Right lung (tissue), 5 donors: Measurements from ENCODE around the gene TMEM129. TPM values are rescaled to one million over a fixed set of nuclear protein-coding genes. Genes with fewer than 3 reads are reported as not detected.
A peak's percentile ranks its signal among the peaks of the same experiment; 100 is the strongest.

ENCODE experiments used
- DNase-seq, 2 donors: peaks; one replicate each; pipeline ENCODE4 v3.0.0-alpha.2; 2013
- polyA plus RNA-seq, 5 donors: library from polyadenylated mRNA; unstranded; fragments of 120-200 nt; gene quantifications; one replicate each; pipeline versions ENCODE4 v1.2.1 to v1.2.3, GENCODE V29; 2013; ENCODE audit warnings: inconsistent platforms in 1 of 5, low replicate concordance in 1 of 5; ENCODE audit not compliant: insufficient read length in 5 of 5, insufficient read depth in 1 of 5

TMEM129 gene
- polyA plus RNA-seq, 5 donors, result 21.2 to 29.6 (median 26.8) TPM

DNA sequence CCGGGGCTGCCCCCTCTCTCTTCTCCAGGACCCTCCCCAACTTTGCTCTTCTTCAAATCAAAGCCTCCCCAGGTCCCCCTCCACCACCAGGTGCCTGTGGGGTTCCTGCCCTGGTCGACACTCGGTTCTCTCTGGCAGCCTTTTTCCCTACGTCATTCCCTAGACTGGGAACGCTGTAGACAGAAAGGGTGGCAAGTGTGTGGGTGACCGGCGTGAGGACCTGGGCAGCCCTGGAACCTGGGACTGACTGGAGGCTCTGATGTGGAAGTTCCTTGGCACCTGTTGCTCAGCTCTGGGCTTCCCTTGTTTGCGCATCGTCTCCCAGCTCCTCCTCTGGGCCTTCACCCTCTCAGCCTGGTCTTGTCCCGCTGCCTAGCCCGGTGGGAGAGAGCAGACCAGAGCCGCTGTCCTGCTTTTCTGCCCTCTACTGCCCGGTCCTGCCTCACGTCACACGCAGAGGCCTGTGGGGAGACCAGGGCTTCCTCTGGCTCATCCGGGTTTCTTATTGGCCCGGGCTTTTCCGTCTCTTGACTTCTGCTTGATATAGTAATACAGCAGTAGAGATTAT, 1.5 kb upstream of the TMEM129 start:
- DNase-seq, result no peak

DNA sequence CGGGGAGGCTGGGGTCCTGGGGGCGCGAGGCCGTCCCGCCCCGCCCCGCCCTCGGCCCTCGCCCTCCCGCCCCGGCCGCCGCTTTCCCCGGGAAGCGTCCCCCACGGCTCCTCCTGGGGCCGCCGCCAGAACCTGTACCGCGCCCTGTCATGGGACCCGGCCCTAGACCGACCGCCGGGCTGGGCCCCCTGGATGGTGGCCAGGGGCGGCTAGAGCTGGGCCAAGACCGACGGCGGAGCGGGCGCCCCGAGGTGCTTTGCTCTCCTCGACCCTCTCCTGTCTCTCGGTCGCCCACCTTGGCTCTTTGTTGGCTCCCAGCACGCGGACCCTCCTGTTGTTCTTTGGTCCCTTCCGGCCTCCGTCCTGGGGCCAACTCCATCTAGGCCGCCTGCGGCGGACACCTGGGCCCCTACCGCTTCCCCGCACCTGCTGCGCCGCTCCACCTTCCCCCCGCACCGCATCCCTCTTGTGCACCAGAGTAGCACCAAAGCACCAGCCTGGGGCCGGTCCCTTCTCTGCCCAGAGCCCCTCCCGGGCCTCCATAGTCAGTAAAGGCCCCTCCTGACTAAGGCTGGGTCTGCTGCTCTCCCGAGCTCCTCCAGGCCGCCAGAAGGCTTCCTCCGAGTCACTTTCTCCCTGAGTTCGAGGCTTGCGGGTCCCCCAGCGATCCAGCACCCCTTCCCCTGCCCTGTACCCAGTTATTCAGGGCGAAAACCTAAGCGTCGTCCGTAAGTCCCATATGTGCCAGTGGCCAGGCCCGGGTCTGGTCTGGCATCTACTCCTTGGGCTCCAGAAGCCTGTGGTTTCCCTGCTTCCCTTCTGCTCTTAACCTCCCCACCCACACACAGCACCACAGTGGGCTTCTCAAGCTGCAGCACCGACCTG, 785 bp upstream of the TMEM129 start:
- no peak for DNase-seq

DNA sequence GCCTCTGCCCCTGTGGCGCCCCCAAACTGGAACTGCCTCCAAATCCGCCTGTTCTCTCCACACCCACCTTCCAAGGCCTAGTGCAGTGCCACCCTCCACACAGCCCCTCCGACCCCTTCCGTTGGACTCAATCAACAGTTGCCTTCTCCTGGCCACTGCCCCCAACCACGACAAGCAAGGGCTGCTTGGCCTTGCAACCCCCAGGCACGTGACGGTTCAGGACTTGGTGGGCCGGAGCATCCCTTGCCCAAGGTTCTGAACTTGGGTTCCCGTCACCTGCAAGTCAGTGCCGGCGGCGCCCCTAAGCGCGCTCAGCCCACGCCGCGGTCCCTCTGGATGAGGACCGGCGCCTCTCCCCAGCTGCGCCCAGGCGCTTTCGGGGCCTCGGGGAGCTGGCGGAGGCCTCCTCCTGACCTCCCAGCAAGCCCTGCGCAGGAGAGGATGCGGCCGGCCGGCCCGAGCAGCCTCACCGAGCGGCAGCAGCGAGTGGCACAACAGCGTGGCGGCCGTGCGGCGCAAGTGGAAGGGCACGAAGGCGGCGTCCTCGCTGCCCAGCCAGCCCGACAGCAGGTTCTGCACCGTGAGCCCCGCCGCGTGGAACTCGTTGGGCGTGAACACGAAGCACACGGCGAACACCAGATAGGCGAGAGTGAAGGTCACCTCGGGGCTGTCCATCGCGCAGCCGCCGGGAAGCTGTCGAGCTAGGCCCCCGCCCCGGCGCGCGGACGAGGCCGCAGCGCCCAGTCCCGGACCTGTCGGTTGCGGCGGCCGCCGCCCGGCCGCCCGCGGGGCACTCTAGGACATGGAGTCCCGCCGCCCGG, 750 bp downstream of the TMEM129 start:
- DNase-seq, result peak in 1 of 2 donors; percentile 30

DNA sequence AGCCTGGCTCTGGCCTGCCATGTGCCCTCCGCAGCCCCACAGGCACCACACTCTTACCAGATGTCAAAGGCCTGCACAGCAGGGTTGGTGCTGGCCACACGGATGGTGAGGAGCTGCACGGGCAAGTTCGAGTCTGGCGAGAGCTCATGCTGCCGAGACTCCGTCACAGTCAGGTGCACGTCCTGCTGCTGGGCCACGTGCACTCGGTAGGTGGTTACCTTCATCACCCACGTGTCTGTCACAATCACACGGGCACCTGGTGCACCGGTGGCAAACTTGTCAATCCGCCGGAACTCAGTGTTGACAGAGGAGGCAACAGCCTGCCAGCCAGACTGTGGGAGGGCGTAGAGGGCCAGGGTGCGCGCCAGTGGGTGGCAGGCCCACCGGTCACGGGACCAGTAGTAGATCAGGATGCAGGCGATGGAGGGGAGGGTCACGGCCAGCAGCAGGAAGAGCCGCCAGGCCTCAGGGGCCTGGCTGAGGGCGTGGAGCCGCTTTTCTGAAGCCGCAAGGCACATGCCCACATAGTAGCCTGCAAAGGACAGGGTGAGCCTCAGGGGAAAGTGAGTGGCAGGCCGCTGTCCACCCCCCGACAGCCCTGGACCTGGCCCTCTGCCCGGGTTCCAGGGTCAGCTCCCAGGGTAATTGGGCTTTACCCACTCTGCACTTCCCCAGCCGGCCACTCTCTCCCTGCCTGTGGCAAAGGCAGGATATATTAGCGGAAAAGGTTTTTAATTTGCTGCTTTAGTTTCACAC, 2.9 kb downstream of the TMEM129 start:
- DNase-seq, result no peak

DNA sequence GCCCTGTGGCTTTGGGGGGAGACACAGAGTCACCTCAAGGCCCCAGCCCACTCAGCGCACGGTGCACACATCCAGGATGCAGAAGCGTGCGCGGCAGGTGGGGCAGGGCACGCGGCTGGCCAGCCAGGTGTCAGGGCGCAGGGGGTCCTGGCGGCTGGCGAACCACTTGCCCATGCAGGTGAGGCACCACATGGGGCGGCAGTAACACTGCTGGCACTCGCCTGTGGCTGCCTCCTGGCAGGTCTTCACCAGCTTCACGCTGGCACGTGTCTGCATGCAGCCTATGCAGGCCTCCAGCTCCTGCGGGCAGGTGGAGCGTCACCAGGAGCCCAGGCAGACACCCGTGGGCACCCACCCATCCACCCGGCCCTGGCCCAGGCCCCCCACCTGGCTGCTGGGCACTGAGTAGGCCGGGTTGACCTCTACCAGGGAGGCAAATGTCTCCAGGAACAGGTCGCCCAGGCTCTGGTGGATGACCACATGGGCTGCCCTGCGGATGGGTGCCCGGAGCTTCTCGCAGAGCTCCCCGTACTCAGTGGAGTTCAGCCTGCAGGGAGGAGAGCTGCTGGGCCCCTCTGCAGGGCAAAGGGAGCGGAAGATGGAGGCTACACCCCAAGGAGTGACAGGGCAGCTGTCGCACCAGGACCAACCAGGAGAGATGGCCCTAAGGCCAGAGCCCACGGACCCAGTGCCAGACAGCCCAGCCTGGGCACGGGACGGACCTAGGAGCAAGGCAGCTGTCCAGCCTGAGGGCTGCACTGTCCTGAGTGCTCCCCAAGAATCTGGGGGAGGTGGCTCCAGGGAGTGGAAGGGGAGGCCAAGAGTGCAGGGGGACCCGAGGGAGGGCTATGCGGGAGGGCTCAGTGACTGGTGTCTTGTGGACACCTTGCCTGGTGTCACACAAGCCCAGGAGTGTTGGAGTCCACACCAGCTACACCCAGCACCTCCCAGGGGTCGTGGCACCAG, 3.7 kb downstream of the TMEM129 start:
- no peak for DNase-seq

- no peak for DNase-seq
Observed at GRCh38 chr4:1716065-1716945, 4.8 kb downstream of the TMEM129 start.

DNA sequence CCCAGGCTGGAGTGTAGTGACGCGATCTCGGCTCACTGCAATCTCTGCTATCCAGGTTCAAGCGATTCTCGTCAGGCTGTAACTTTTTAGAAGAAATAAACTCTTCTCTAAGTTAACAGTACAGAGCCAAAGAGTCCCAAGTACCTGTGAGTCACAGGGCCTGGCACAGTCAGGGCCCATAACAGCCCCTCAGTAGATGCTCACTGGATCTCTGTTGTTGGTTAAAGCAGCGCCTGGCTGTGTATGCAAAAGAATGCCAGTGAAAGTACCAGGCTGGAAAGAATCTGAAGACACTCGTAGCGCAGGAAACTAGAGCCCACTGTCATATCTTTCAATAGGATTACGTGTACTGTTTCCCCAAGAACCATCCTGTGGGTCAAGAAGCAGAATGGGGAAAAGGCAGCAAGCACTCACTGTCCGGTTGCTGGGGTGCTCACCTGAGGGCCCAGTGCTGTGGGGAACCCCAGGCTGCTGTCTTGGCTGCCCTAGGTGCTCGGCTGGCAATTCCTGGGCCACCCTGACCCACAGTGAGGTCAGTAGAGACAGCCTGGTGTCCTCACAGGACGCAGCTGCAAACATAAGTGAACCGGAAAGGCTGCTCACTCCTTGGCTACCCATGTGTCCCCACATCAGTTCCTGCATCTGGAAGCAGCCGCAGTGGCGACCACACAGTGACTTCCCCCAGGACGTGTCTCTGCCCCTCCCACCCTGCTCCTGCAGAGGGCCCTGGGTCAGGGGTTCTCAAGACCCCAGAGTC, 5.9 kb downstream of the TMEM129 start:
- no peak for DNase-seq

- no peak for DNase-seq
Observed at GRCh38 chr4:1714303-1715001, 6.7 kb downstream of the TMEM129 start.

DNA sequence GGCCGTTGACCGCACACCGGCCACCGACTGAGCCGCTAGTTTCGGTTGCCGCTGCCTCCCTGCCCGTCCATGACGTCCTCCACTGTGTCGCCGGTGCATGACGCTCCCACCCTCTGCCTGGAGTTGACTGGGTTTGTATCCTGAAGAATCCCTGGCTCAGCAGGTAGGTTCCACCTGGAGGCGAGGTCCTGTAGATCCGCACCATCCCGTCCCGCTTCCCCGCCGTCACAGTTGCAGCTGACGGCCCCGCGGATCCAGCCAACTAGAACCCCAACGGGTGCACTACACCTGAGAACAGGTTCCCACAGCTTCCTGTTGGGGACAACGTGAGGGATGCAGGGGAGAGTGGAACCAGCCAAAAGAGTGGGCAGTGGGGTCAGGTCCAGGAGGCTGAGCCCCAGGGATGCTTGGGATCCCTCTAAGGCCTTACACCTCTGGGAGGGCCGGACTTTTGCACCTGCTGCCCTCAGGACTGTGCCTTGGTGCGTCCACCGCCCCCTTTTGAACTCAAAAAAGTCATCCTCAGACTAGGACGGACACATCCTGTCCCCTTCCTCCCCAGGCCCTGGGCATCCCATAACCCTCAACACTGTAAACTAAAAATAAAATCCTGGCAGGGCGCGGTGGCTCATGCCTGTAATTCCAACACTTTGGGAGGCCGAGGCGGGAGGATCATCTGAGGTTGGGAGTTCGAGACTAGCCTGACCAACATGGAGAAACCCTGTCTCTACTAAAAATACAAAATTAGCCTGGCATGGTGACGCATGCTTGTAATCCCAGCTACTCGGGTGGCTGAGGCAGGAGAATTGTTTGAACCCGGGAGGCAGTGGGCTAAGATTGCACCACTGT, 7.9 kb downstream of the TMEM129 start:
- DNase-seq, result no peak

DNA sequence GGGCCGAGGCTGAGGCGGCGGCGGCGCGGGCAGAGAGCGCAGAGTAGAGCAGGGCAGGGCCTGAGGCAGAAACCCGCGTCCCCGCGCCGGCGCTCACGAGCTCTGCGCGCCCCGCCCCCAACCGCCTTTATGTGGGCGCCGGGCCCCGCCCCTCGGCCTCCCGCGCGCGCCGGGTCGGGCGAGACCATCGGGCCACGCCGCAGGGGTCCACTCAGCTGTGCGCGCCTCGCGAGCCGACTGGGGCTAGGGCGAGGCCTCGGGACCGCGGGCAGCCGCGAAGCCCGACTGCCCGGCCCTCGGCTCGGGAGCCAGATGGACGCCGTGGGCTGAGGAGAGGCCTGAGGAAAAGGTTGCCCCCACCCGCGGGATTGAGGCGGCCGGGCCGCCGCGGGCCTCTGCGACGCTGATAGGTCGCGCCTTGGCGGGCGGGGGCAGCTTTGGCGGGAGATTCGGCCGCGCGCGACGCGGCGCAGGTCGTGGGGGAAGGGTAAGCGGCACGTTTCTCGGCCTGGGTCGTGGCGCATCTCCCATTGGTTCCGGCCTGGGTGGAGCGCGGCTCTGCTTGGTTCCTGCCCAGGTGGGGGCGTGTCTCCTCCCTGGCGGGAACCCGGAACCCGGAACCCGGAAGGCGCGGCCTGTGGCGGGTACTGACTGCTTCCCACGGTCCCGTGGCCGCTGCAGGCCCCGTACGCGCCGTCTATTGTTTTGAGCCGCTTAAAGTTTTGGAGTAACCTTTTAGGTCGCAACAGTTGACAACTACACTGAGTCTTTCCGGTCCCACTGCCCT, 8.7 kb downstream of the TMEM129 start, which contains the start of gene SLBP:
Gene SLBP, minus strand, starts transcription at position 104 of the 787 bp plus-strand sequence. CDS start 131 bp downstream, outside the sequence.
- peak; percentile 92 for DNase-seq

DNA sequence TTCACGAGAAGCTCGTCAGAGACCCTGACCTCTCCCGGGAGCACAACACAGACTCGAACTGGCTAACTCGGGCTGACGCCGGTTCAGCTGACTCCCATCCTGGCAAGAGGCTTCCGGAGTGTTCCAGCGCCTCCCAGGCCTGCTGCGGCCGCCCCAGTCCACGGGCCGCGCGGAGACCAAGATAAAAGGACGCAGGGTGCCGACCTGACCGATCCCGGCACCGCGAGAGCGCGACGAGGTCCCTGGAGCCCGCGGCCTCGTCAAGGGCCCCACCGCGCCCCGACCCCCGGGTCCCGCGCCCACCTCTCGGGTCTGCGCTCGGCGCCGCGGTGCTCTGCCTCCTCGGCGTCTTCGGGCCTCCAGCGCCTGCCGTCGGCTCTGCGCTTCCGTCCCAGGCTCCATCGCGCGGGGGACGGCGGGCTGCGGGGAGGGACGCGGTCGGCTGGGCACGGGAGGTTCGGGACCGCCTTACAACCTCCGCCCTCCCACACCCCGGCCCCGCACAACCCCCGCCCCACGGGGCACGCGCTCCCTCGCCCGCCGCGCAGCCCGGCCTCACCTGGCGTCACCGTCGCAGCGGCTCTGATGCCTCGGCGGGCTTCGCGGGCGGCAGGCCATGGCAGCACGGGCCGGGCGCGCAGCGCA, 9.4 kb downstream of the TMEM129 start:
- no peak for DNase-seq

GRCh38 chr4:1711055-1711570, 10.0 kb downstream of the TMEM129 start:
- DNase-seq, result no peak

DNA sequence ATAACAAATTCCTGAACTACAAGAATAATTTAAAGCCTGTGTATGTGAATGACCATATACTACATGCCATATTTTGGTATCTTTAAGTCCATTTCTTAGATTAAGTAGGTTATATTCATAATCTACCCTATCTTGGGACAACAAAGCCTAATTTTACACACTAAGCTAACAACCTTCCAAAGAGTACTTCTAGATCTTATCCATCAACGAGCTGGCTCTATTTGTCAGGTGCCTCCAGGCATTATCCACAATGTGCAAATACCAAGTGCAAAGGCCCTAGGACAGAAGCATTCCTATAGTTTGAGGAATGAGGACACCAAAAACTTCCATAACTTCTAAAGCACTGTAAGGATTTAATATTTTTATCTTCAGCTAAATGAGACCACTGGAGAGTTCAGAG, 12.5 kb downstream of the TMEM129 start:
- DNase-seq, result no peak

DNA sequence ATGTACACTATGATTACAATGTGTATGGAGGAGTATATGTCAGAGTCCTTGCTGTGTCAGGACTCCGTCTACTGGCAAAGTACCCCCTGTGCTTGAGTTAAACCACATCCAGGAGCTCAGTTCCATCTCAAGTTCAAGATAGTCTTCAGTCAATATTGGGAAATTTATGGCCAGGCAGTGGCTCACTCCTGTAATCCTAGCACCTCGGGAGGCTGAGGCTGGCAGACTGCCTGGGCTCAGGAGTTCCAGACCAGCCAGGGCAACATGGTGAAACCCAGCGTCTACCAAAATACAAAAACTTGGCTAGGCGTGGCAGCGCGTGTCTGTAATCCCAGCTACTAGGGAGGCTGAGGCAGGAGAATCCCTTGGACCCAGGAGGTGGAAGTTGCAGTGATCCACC, 14.8 kb downstream of the TMEM129 start:
- no peak for DNase-seq

GRCh38 chr4:1705732-1706131, 15.4 kb downstream of the TMEM129 start:
- DNase-seq, result no peak
